IMR-90 (cell line): ENCODE results near the gene E2F8. TPM values are rescaled to one million over a fixed set of nuclear protein-coding genes. Genes with fewer than 3 reads are reported as not detected.

Experiments used
- ATAC-seq: fragments of 200-7000 bp; cut with Tn5 transposase; 2 replicates; pipeline ENCODE4 v1.9.1; 2020; ENCODE audit warnings: low read depth, mild to moderate bottlenecking, moderate library complexity
- BruUV-seq: library from RNA; stranded (reverse); fragments of 400-500 nt; replicated peaks from 2 replicates; lab custom pipeline; 2021; lab: Mats Ljungman, UMichigan
- CTCF ChIA-PET: fragments of 300-600 bp; formaldehyde crosslinking; extraction: SDS; loops from one replicate; lab custom pipeline; 2021; ENCODE audit warnings: antibody characterized with exemption; lab: Yijun Ruan, JAX
- POLR2A ChIA-PET: fragments of 300-600 bp; sonication (Branson Sonifier 250); formaldehyde crosslinking; loops from one replicate; lab custom pipeline; 2022; ENCODE audit warnings: antibody characterized with exemption; ENCODE audit not compliant: unreplicated experiment; lab: Charles Lee
- DNase-seq: peaks from one replicate; pipeline ENCODE4 v3.0.0; 2013
- H2AFZ ChIP-seq: replicated peaks from 2 replicates; pipeline ENCODE3; 2013; ENCODE audit warnings: low read length, mild to moderate bottlenecking; ENCODE audit not compliant: poor library complexity
- H2AK5ac ChIP-seq: 2 replicates; pipeline ENCODE4 v1.6.1; 2013; ENCODE audit warnings: low read depth, low read length, inconsistent platforms
- H2AK9ac ChIP-seq: replicated peaks from 2 replicates; pipeline ENCODE3; 2013; ENCODE audit warnings: mild to moderate bottlenecking, low read depth, low read length, moderate library complexity; ENCODE audit not compliant: poor library complexity
- H2BK120ac ChIP-seq: 2 replicates; pipeline ENCODE4 v1.6.1; 2013; ENCODE audit warnings: low read depth, low read length, inconsistent platforms
- H2BK15ac ChIP-seq: 3 replicates; pipeline ENCODE4 v1.6.1; 2013; ENCODE audit warnings: low read depth, low read length, inconsistent platforms
- H2BK20ac ChIP-seq: 2 replicates; pipeline ENCODE4 v1.6.1; 2013; ENCODE audit warnings: low read depth, mild to moderate bottlenecking, inconsistent platforms, low read length, moderate library complexity
- H2BK5ac ChIP-seq: 2 replicates; pipeline ENCODE4 v1.6.1; 2013; ENCODE audit warnings: mild to moderate bottlenecking, low read depth, low read length, inconsistent platforms; ENCODE audit not compliant: poor library complexity, severe bottlenecking
- H3K14ac ChIP-seq: replicated peaks from 2 replicates; pipeline ENCODE4 v1.6.1; 2013; ENCODE audit warnings: low read depth, low read length, inconsistent platforms
- H3K18ac ChIP-seq: 2 replicates; pipeline ENCODE4 v1.6.1; 2013; ENCODE audit warnings: low read depth, low read length, control low read depth
- H3K23ac ChIP-seq: 2 replicates; pipeline ENCODE4 v1.6.1; 2013; ENCODE audit warnings: low read depth, low read length, inconsistent platforms
- H3K27ac ChIP-seq: 2 replicates; pipeline ENCODE4 v1.5.1; 2013; ENCODE audit warnings: mild to moderate bottlenecking, control low read depth, low read length; ENCODE audit not compliant: insufficient read depth
- H3K27me3 ChIP-seq: 2 replicates; pipeline ENCODE4 v1.6.1; 2013; ENCODE audit warnings: low read length; ENCODE audit not compliant: control insufficient read depth, insufficient read depth
- H3K36me3 ChIP-seq: 2 replicates; pipeline ENCODE4 v1.6.1; 2013; ENCODE audit warnings: low read length, mixed read lengths; ENCODE audit not compliant: control insufficient read depth, insufficient read depth
- H3K4ac ChIP-seq: 2 replicates; pipeline ENCODE4 v1.6.1; 2013; ENCODE audit warnings: low read depth, low read length, inconsistent platforms
- H3K4me1 ChIP-seq: 2 replicates; pipeline ENCODE4 v1.6.1; 2013; ENCODE audit warnings: low read length, mixed read lengths; ENCODE audit not compliant: control insufficient read depth, insufficient read depth
- H3K4me2 ChIP-seq: 2 replicates; pipeline ENCODE4 v1.6.1; 2013; ENCODE audit warnings: low read depth, mild to moderate bottlenecking, control low read depth, low read length, moderate library complexity
- H3K4me3 ChIP-seq: 2 replicates; pipeline ENCODE4 v1.5.1; 2013; ENCODE audit warnings: low read depth, mild to moderate bottlenecking, control low read depth, low read length, moderate library complexity; ENCODE audit not compliant: insufficient read depth
- H3K56ac ChIP-seq: 2 replicates; pipeline ENCODE4 v1.6.1; 2013; ENCODE audit warnings: low read length, inconsistent platforms; ENCODE audit not compliant: insufficient read depth; ENCODE audit errors: extremely low read depth
- H3K79me1 ChIP-seq, 2 experiments: 2 replicates each; pipeline ENCODE4 v1.6.1; 2013; ENCODE audit warnings: low read length in 2 of 2, inconsistent platforms in 1 of 2, low read depth in 1 of 2
- H3K9ac ChIP-seq: 2 replicates; pipeline ENCODE4 v1.6.1; 2013; ENCODE audit warnings: low read depth, low read length, control low read depth
- H3K9me1 ChIP-seq: 2 replicates; pipeline ENCODE4 v1.6.1; 2013; ENCODE audit warnings: low read length, inconsistent platforms; ENCODE audit not compliant: insufficient read depth
- H3K9me3 ChIP-seq: 2 replicates; pipeline ENCODE4 v1.6.1; 2013; ENCODE audit warnings: low read length; ENCODE audit not compliant: control insufficient read depth, insufficient read depth
- H4K20me1 ChIP-seq: 2 replicates; pipeline ENCODE4 v1.6.1; 2013; ENCODE audit warnings: low read length, inconsistent platforms; ENCODE audit not compliant: insufficient read depth
- H4K5ac ChIP-seq: 2 replicates; pipeline ENCODE4 v1.6.1; 2013; ENCODE audit warnings: mild to moderate bottlenecking, low read depth, low read length, control low read depth
- H4K8ac ChIP-seq, 2 experiments: 2 replicates each; pipeline ENCODE4 v1.6.1; 2013; ENCODE audit warnings: low read depth in 2 of 2, low read length in 2 of 2, control low read depth in 1 of 2, inconsistent platforms in 1 of 2
- H4K91ac ChIP-seq: 2 replicates; pipeline ENCODE4 v1.6.1; 2013; ENCODE audit warnings: low read depth, low read length, inconsistent platforms; ENCODE audit not compliant: insufficient read depth
- CTCF ChIP-seq: conservative IDR thresholded peaks from 2 replicates; pipeline ENCODE4 v1.5.1; 2012; ENCODE audit warnings: mild to moderate bottlenecking, low read depth, low read length, improper control_type of control experiment
- ELK1 ChIP-seq: fragments of 150-350 bp; IDR thresholded peaks from 2 replicates; pipeline ENCODE4 v1.6.1; 2016; ENCODE audit warnings: low read depth, mild to moderate bottlenecking, low read length, moderate library complexity, borderline replicate concordance
- MAFK ChIP-seq: IDR thresholded peaks from 2 replicates; pipeline ENCODE4 v1.6.1; 2012; ENCODE audit warnings: low read depth, low read length, improper control_type of control experiment
- MAZ ChIP-seq: IDR thresholded peaks from 2 replicates; pipeline ENCODE4 v1.6.1; 2012; ENCODE audit warnings: low read depth, mild to moderate bottlenecking, low read length, improper control_type of control experiment, moderate library complexity, borderline replicate concordance
- NFE2L2 ChIP-seq: fragments of 150-350 bp; IDR thresholded peaks from 2 replicates; pipeline ENCODE4 v1.6.1; 2016; ENCODE audit warnings: low read depth, mild to moderate bottlenecking, low read length
- RAD21 ChIP-seq: IDR thresholded peaks from 2 replicates; pipeline ENCODE4 v1.6.1; 2012; ENCODE audit warnings: low read length, improper control_type of control experiment
- RCOR1 ChIP-seq: IDR thresholded peaks from 2 replicates; pipeline ENCODE4 v1.6.1; 2012; ENCODE audit warnings: mild to moderate bottlenecking, low read length, improper control_type of control experiment; ENCODE audit not compliant: insufficient replicate concordance
- USF2 ChIP-seq: fragments of 150-350 bp; IDR thresholded peaks from 2 replicates; pipeline ENCODE4 v1.6.1; 2017; ENCODE audit warnings: mild to moderate bottlenecking, antibody characterized with exemption, low read length, low read depth
- whole genome bisulfite sequencing, 2 experiments: methylation state at CpG; one replicate each; pipeline versions ENCODE4 v1.1.5 to v1.1.7; 2013; ENCODE audit warnings: missing lambda C conversion rate in 2 of 2; ENCODE audit not compliant: insufficient read length in 1 of 2; ENCODE audit errors: extremely low coverage in 2 of 2; 5-methylcytosine and 5-hydroxymethylcytosine counted together
- dilution Hi-C: fragments of 300-500 bp; cut with HindIII; formaldehyde crosslinking; loops from one replicate; pipeline ENCODE4 v1.14.3; 2018; ENCODE audit warnings: low sequenced_read_pairs; ENCODE audit not compliant: unreplicated experiment
- in situ Hi-C: fragments of 300-500 bp; cut with MboI; formaldehyde crosslinking; loops from 3 replicates; pipeline ENCODE4 v1.14.3; 2019; ENCODE audit warnings: low sequenced_read_pairs, inconsistent platforms, mixed read lengths
- intact Hi-C: fragments of 100-400 bp; cut with micrococcal nuclease; formaldehyde crosslinking; loops from 2 replicates; pipeline ENCODE4 v1.10.0; 2022
- polyA plus RNA-seq, 3 experiments: library from polyadenylated mRNA; depleted of rRNA; stranded (reverse); fragments of >200 nt; gene quantifications; 2 replicates each; pipeline ENCODE4 v1.2.3, GENCODE V29; 2012; ENCODE audit warnings: low replicate concordance in 1 of 3
- total RNA-seq: library from RNA; depleted of rRNA; stranded (reverse); fragments of >200 nt; gene quantifications from 2 replicates; pipeline ENCODE4 v1.2.3, GENCODE V29; 2012

E2F8 gene
- total and polyA plus RNA-seq, 2 of the 4 experiments (the other 2 are of a cell fraction) = 1.1 to 2.3 TPM

GRCh38 chr11:19209617-19210370 is 31.0 kb downstream of the E2F8 start:
- Histone ChIP-seq H4K5ac (no peak overlapping the region), H3K4ac (no peak overlapping the region), H2BK120ac (no peak overlapping the region), H3K9me3 (no peaks in the 10 kb centered on the region), H3K14ac (no peak overlapping the region), H3K4me3 (no peak overlapping the region), H3K27me3 (peaks cover 16% of the 10 kb centered on the region), H4K91ac (no peak overlapping the region), H3K18ac (no peak overlapping the region), H4K20me1 (no peaks in the 10 kb centered on the region), H2BK5ac (no peak overlapping the region), H2BK15ac (no peak overlapping the region), H4K8ac (no peak overlapping the region), H3K4me2 (no peak overlapping the region), H3K23ac (no peak overlapping the region), H3K56ac (no peak overlapping the region), H2AK9ac (no peak overlapping the region), H3K79me1 (no peaks in the 10 kb centered on the region), H3K9ac (no peak overlapping the region), H3K27ac (no peak overlapping the region), H2AK5ac (no peak overlapping the region), H2BK20ac (no peak overlapping the region), H3K4me1 (no peaks in the 10 kb centered on the region), H3K36me3 (no peaks in the 10 kb centered on the region), H2AFZ (no peak overlapping the region), H3K9me1 (no peaks in the 10 kb centered on the region)
- dilution Hi-C loops = no loop called here
- CTCF ChIA-PET = no interaction called here
- ATAC-seq (peak; percentile 51; the same call in 1 of the 2 replicates), DNase-seq (no peak)
- POLR2A ChIA-PET = no interaction called here
- WGBS, 2 experiments = no CpG with 5 or more reads among the region's 4 CpGs
- intact Hi-C loops = no loop called here
- TF ChIP-seq MAFK (no peak), NFE2L2 (no peak), ELK1 (no peak), CTCF (no peak), RCOR1 (no peak), USF2 (no peak), MAZ (no peak), RAD21 (no peak)
- BruUV-seq = no TSS peak
- in situ Hi-C loops = no loop called here
